Thyroid gland (tissue), 4 donors: ENCODE measurements around the gene MRPL32.

Source experiments
- CTCF ChIP-seq, 6 experiments: fragments of 200-600 bp in 3 of 6; fragments of 450-650 bp in 3 of 6; sonication (generic) in 3 of 6; IDR thresholded peaks; one replicate each; pipeline ENCODE4 v1.5.1; 2016 to 2019; ENCODE audit warnings: antibody characterized with exemption in 6 of 6, mild to moderate bottlenecking in 2 of 6, inconsistent platforms in 1 of 6, moderate library complexity in 1 of 6
- POLR2A ChIP-seq, 2 donors: fragments of 450-650 bp; IDR thresholded peaks; one replicate each; pipeline ENCODE4 v1.6.1; 2017; ENCODE audit warnings: antibody characterized with exemption in 2 of 2, mild to moderate bottlenecking in 2 of 2, moderate library complexity in 1 of 2

- no peak for TF ChIP-seq CTCF (IDR thresholded peaks at IDR 0.05)
- TF ChIP-seq POLR2A (IDR thresholded peaks at IDR 0.05): no peak
Measured at GRCh38 chr7:42922017-42922753, 10.0 kb upstream of the MRPL32 start.
